Heart right ventricle (tissue), 16 donors: ENCODE measurements around the gene SAPCD2. TPM values are rescaled to one million over a fixed set of nuclear protein-coding genes. Genes with fewer than 3 reads are reported as not detected.

Experiments
- ATAC-seq, 8 donors: fragments of 200-7000 bp; cut with Tn5 transposase; one replicate each; pipeline ENCODE4 v1.9.1; 2020; ENCODE audit warnings: mild to moderate bottlenecking in 8 of 8, moderate library complexity in 8 of 8, moderate number of reproducible peaks in 1 of 8
- DNase-seq, 2 donors: peaks; one replicate each; pipeline ENCODE4 v3.0.0-alpha.2; 2020
- H3K27ac ChIP-seq, 10 donors: fragments of 200-600 bp; sonication (generic) in 2 of 10; one replicate each; pipeline versions ENCODE4 v1.5.0 to v1.8.0; 2020 to 2022; ENCODE audit warnings: mild to moderate bottlenecking in 3 of 10
- H3K27me3 ChIP-seq, 7 donors: fragments of 200-600 bp; one replicate each; pipeline ENCODE4 v1.8.0; 2021 to 2022; ENCODE audit warnings: mild to moderate bottlenecking in 2 of 7
- H3K36me3 ChIP-seq, 9 donors: fragments of 200-600 bp; sonication (generic) in 1 of 9; one replicate each; pipeline versions ENCODE4 v1.5.0 to v1.8.0; 2020 to 2022; ENCODE audit warnings: mild to moderate bottlenecking in 2 of 9
- H3K4me1 ChIP-seq, 9 donors: fragments of 200-600 bp; sonication (generic) in 1 of 9; one replicate each; pipeline versions ENCODE4 v1.5.0 to v1.8.0; 2020 to 2022; ENCODE audit warnings: mild to moderate bottlenecking in 4 of 9
- H3K4me3 ChIP-seq, 10 donors: fragments of 200-600 bp; sonication (generic) in 2 of 10; one replicate each; pipeline versions ENCODE4 v1.5.0 to v1.8.0; 2020 to 2022; ENCODE audit warnings: mild to moderate bottlenecking in 7 of 10, moderate library complexity in 2 of 10
- H3K9me3 ChIP-seq, 11 donors: fragments of 200-600 bp in 10 of 11; sonication (generic) in 2 of 11; one replicate each; pipeline versions ENCODE4 v1.5.0 to v1.8.0; 2013 to 2022; ENCODE audit warnings: mild to moderate bottlenecking in 2 of 11, control low read depth in 1 of 11, moderate library complexity in 1 of 11
- CTCF ChIP-seq, 9 donors: fragments of 200-600 bp; sonication (generic) in 2 of 9; IDR thresholded peaks; one replicate each; pipeline versions ENCODE4 v1.5.0 to v1.8.0; 2021 to 2022; ENCODE audit warnings: antibody characterized with exemption in 9 of 9, mild to moderate bottlenecking in 5 of 9, moderate library complexity in 1 of 9
- WGBS, 2 donors: extraction: QIAGEN DNeasy Blood & Tissue Kit; methylation state at CpG; one replicate each; pipeline ENCODE4 v1.1.7; 2013; ENCODE audit warnings: inconsistent platforms in 1 of 2; 5-methylcytosine and 5-hydroxymethylcytosine counted together
- intact Hi-C, 10 donors: fragments of 100-400 bp; cut with DNase I; formaldehyde crosslinking; loops; one replicate each; pipeline versions ENCODE4 v1.11.1 to v1.14.2; 2022
- polyA plus RNA-seq, 2 donors: library from polyadenylated mRNA; stranded (reverse); fragments of 200-250 nt; gene quantifications; one replicate each; pipeline ENCODE4 v1.2.3, GENCODE V29; 2013
- total RNA-seq, 10 donors: library from RNA; stranded (reverse); fragmentation: NEBNext Ultra II Directional in 3 of 10; extraction: Animal tissue kit (Norgen Biotek cat#: 25700) in 3 of 10; gene quantifications; one replicate each; pipeline versions ENCODE4 v1.2.1 to v1.2.4, GENCODE V29; 2021 to 2023
- donor health status: Arrhythmogenic right ventricular cardiomyopathy.
- donor health status: ischemic (EF 13 %, LVEDD 7.1; RV severe dilation, severe dysfunction).
- donor health status: healthy with polysubstance abuse.
- donor health status: DM: no; HTN: yes; CAD: no.
- donor health status: DM: no; HTN: no; CAD: no.
- donor health status: ischemic (EF 25% LVEDD 6.9; RV normal size, moderate dysfunction).
- donor health status: ischemic (EF 25% LVEDD 5.7; RV mildly dilated, moderate dysfunction).
- donor health status: healthy.
- donor health status: DM: yes; HTN: yes; CAD: no.
- donor health status: Ischemic cardiomyopathy.
- donor health status: ischemic (EF 35%, LVEDD 5.7; RV mildly dilated, moderate dysfunction).
- donor health status: nonischemic (EF 11% LVEDD 7.7; RV severe dilation, severe dysfunction).
- donor health status: DM: yes; HTN: yes; CAD: no.
- donor health status: PGD.
- donor health status: ischemic (EF 29% LVEDD 5.4; RV normal size, mild dysfunction).
- donor health status: nonischemic (EF 23%, LVEDD 6.1; RV moderate dilation, normal function).

The SAPCD2 gene
- total and polyA plus RNA-seq, 12 donors: 0.06 to 1.1 (median 0.13) TPM; not detected in 1

DNA sequence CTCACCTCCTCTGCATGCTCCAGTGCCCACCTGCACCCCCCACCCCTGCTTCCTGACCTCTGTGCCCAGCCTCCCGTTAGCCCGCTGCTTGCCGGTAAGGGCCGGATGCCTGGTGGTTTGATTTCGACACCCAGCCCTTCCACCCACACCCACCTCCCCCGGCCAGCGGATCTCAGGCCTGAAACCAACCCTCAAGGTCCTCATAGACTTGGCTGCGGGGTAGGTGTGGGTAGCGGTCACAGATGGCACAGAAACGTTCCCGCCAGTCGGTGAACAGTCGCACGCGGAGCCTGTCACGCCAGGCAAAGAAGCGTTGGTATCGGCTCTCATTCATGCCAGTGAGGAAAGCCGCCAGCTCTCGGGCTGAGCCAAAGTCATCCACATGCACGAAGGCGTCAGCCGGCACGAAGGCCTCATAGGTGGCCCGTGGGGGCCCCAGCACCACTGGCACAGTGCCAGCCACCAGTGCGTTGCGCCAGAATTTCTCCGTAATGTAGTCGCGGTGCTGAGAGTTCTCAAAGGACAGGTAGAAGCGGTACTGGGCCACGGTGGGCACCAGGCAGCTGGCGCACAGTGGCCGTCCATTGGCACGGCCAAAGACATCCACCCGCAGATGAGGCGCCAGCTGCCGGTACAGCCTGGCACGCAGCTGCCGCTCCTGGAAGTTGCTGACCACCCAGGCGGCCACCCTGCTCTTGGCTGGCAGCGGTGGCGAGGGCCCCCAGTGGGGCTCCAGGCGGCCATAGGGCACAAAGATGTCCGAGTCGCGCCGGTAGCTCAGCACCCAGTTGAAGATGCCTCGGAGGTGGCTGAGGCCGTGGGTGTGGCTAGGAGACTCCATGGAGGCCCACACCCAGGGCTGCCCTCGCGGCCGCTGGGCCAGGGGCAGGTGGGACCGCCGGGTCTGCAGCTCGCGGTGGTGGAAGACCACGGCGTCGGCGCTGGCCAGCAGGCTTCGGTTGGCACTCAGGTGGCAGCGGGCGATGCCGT is 39.5 kb downstream of the SAPCD2 start:
- intact Hi-C loops: loop anchor here in 2 of 10 donors (5.0 kb wide), 2 partner anchors 84 to 244 kb away; partner anchors contain the start of gene C8G (in 2 of the 2)
- ATAC-seq (no peak), DNase-seq (peak in 1 of 2 donors; percentile 48)
- 89 to 94% methylated on average over 65 of the region's 65 CpGs for WGBS, 2 donors
- H3K9me3 ChIP-seq: no peaks in the 10 kb centered on the region
- peak overlapping the region in 1 of 10 donors; percentile 68 for H3K4me3 ChIP-seq
- peak overlapping the region in 2 of 10 donors; percentile 22 to 83 for H3K27ac ChIP-seq
- no peaks in the 10 kb centered on the region for H3K36me3 ChIP-seq
- no peak for TF ChIP-seq CTCF (IDR thresholded peaks at IDR 0.05)
- no peaks in the 10 kb centered on the region for H3K27me3 ChIP-seq
- peaks cover 18 to 69% (median 41%) of the 10 kb centered on the region in 9 donors for H3K4me1 ChIP-seq

- H3K4me1 ChIP-seq: peaks cover 14 to 62% (median 36%) of the 10 kb centered on the region in 9 donors
- DNase-seq (no peak), ATAC-seq (no peak)
- peak overlapping the region in 2 of 10 donors; percentile 41 to 83 for H3K27ac ChIP-seq
- H3K4me3 ChIP-seq: peak overlapping the region in 1 of 10 donors; percentile 68
- 83 to 87% methylated on average over 15 of the region's 15 CpGs for WGBS, 2 donors
- H3K36me3 ChIP-seq: no peaks in the 10 kb centered on the region
- H3K27me3 ChIP-seq: no peaks in the 10 kb centered on the region
- TF ChIP-seq CTCF (IDR thresholded peaks at IDR 0.05): no peak
- intact Hi-C loops: loop anchor here in 2 of 10 donors (5.0 kb wide), 2 partner anchors 83 to 243 kb away; partner anchors contain the start of gene C8G (in 2 of the 2)
- no peaks in the 10 kb centered on the region for H3K9me3 ChIP-seq
Measured at GRCh38 chr9:137030006-137030405, 40.4 kb downstream of the SAPCD2 start.

GRCh38 chr9:137029058-137029936 is 41.1 kb downstream of the SAPCD2 start:
- H3K4me3 ChIP-seq: peak overlapping the region in 9 of 10 donors; percentile 1 to 88 (median 68)
- peak; percentile 59 to 83 (median 70) for ATAC-seq
- peak; percentile 82 to 96 (median 89) for TF ChIP-seq CTCF (IDR thresholded peaks at IDR 0.05)
- H3K27me3 ChIP-seq: no peaks in the 10 kb centered on the region
- H3K4me1 ChIP-seq: peaks cover 12 to 55% (median 30%) of the 10 kb centered on the region in 9 donors
- no peaks in the 10 kb centered on the region for H3K36me3 ChIP-seq
- 32 to 33% methylated on average over 19 of the region's 19 CpGs for WGBS, 2 donors
- DNase-seq: peak; percentile 78 to 88
- H3K9me3 ChIP-seq: no peaks in the 10 kb centered on the region
- intact Hi-C loops: loop anchor here in 3 of 10 donors (2.0 to 10.0 kb wide), 4 partner anchors 78 to 237 kb away; partner anchors contain the start of genes AJM1 (in 1 of the 3), PHPT1 (in 1 of the 3) and TMEM141 (in 1 of the 3)
- H3K27ac ChIP-seq: peak overlapping the region in 3 of 10 donors; percentile 15 to 83 (median 53)
